HG03575 (cell line): ENCODE data around the gene PPP2R5C.
A peak's percentile ranks its signal among the peaks of the same experiment; 100 is the strongest.

ENCODE experiments used
- ATAC-seq: cut with Tn5 transposase; IDR thresholded peaks from one replicate; pipeline ENCODE4 v1.9.1; 2021; ENCODE audit not compliant: unreplicated experiment, insufficient number of reproducible peaks, low FRiP score; ENCODE audit errors: extremely low read depth

Gene PPP2R5C

DNA sequence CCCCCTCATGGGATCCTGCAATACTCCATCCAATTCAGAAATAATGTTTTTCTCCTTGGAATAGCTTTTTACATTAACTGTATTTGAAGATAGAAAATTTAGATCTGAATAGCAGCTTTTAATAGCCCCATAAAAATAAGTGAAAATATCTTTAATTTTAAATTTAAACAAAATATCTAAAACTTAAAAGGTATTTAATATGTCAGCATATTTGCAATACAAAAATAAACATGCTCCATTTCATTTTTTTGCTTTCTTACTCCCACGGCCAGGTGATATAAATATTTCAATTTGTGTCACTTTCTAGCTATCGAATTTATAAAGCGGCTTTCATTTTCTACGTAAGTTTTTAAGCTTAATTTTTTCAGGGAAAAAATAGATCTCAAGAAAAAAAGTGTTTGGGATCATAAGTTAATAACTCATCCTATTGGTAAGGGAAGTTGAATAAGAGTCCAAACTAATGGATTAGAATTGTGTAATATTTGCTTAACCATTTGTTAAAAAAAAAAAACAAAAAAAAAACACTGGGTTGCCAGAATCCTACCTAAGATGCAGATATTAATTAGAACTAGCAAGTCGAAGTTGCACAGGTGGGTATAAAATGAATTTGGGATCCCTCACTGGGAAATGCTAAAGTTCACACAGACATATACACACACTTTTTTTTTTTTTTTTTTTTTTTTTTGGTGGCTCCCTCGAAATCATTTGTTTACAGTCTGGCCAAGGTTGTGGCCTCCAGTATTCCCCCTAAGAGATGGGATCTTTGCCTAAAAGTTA, 47.6 kb downstream of the PPP2R5C start:
- ATAC-seq, result no peak

DNA sequence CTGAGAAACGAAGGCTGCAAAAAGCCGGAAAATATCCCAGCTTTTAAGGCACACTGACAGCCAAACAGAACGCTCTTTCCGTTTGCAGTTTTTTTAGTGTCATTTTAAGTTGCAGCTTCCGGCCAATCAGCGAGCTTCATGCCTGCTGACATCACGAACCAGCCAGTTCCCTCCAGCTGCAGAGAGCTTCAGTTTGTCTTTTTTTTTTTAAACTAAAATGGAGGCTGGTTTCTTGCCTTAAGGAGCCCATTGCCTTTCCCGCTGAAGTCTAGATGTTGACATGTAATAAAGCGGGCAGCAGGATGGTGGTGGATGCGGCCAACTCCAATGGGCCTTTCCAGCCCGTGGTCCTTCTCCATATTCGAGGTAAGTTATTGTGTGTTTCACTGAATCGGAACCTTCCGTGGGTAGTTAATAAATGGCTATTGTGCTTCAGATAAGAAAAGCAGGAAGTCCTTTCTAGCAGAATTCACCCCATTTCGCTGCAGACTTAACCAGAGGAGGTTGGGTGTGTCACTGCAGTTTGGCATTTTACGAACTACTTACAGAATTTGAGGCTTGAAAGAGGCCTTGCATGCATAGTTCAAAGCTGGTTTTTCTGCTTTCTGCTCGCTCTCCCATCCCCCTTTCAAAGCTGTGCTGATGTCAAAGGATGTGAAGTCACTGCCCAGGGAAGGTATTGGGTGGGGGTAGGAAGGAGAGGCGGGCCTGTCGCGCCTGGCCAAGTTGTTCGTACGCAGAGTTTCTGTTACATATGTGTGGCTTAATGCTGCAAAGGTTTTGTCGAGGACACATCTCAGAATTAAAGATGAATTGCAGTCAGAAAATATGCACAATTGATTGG, 48.4 kb downstream of the PPP2R5C start:
- ATAC-seq, result peak; percentile 35

DNA sequence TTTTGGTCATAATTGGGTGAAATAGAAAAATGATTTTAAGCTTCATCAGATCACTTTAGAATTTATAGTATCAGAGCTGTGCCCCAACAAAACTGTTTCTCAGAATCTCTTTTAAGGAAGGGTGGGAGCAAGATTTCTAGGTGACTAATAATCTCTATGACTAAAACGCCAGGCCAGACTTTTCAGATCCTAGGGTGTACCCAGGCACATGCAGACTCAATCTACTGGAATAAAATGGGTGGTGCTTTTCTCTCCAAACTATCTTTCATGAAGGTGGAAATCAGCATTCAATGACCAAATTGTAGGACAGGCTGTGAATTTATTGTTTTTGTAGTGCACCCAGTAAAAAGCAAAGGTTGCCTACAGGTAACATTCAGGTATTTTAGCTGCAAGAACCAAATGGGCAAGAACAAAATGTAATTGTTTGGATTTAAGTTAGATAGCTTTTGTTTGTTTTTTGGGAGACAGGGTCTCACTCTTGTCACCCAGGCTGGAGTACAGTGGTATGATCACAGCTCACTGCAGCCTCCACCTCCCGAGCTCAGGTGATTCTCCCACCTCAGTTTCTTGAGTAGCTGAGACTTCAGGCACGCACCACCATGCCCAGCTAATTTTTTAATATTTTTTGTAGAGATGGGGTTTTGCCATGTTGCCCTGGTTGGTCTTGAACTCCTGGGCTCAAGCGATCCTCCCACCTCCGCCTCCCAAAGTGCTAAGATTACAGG, 49.5 kb downstream of the PPP2R5C start:
- no peak for ATAC-seq

DNA sequence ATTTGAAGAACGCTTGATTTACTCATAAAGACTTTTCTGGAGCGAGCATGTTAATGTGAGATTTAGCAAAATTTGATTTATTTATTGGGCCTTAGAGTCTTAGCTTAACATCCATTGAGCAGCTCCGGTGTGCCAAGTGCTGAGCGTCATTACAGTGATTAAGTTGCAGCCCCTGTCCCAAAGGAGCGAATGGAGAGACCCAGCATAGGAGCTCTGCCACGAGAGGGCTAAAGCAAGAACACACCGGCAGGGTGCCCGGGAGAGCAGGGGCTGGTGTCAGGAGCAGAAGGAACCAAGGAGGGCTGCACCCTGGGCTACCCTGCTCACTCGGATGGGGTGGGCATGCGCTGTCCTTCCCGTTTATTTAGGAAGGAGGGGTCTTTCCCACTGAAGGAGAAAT, 50.6 kb downstream of the PPP2R5C start:
- ATAC-seq, result no peak

DNA sequence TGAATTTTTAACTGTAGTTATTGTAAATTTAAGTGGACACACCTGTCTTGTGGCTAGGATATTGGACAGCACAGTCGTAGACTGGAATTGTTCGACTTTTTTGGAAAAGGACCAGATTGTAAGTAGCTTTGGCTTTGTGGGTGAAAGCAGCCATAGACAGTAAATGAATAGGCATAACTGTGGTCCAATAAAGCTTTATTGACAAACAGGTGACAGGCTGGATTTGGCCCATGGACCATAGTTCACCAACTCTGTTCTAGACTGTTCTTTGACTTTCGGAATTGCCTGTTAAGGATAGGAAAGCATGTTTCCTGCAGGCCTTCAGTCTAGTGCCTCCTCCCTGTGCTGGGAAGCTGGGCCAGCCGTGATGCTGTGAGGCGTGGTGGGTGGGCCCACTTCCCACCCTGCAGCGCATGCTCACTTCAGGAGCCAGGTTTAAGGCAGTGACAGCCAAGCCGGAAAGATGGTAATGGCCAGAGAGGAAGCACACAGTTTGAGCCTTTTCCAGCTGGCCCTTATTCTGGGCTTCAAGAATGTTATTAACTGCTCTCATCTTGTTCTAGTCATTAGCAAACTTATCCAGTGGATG, 51.8 kb downstream of the PPP2R5C start:
- no peak for ATAC-seq

DNA sequence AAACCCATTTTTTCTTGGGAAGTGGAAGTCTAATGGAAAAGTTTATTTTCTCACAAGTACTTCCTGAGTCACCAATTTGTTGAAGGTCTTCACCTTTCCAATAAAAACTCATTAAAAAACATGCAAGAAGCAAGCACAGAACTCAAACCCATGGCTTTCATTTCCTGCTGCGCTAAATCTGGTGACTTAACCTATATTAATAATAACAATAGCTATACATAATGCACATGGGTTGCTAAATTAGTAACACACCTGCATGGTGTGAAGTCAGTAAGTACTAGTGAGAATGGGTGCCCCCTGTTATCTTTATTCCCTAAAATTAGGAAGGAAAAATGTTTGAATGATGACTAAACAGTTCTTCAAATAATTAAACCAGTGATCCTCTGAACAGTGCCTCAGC, 52.3 kb downstream of the PPP2R5C start:
- ATAC-seq, result no peak

DNA sequence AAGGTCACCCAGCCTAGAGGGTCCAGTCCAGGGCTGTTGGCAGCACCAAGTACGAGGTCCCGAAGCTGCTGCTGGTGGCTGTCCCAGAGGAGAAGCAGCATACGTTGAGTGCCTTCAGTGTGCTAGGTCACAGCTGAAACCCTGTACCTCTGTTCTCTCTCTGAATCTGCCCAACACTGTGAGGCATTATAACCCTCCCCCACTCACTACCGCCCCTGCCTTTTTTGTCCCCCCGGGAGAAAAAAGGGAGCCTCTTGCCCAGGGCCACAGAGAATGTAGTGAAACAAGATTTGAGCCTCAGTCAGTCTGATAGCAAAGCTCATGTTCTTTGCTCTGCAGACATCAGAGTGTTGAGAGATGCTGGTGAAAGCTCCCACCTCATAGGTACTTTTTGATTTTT, 53.4 kb downstream of the PPP2R5C start:
- no peak for ATAC-seq

DNA sequence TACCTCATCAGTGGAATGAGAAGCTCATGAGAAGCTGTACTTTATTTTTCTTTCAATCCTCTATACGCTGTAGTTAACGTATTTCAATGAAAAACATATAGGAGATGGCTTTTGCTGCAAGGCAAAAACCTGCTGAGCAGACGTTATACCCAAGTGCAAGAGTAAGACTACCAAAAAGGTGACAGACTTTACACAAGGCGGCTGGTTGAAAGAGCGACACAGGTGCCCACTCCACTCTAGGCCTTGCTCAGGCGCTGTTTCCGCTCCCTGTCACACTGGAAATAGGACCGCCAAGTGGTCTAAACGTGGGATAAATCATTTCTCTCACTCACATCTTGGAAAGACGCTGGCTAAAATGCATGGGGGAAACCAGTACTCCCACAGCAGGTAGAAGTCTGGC, 54.5 kb downstream of the PPP2R5C start:
- ATAC-seq, result no peak

DNA sequence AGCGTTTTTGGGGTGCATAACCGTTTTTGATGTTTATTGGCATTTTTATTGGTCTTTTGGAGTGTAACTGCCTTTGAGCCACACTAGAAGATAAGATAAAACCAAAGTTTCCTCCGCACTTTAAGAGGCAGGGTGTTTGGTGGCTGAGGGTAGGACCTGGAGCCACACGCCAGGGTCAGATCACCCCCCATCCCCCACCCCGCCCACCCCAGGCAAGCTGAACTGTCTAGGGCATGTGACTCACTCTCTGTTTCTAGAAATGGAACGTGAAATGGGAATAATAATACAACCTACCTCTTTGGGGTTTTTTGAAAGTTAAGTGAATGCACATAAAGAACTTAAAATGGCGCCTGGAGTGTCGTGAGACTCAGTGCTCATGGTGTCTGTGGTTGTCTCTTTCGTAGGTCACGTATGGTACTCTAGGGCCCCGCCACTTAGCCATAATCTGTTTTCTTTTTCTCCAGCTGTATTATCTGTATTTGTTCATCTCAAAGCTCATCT, 56.0 kb downstream of the PPP2R5C start:
- ATAC-seq, result no peak

DNA sequence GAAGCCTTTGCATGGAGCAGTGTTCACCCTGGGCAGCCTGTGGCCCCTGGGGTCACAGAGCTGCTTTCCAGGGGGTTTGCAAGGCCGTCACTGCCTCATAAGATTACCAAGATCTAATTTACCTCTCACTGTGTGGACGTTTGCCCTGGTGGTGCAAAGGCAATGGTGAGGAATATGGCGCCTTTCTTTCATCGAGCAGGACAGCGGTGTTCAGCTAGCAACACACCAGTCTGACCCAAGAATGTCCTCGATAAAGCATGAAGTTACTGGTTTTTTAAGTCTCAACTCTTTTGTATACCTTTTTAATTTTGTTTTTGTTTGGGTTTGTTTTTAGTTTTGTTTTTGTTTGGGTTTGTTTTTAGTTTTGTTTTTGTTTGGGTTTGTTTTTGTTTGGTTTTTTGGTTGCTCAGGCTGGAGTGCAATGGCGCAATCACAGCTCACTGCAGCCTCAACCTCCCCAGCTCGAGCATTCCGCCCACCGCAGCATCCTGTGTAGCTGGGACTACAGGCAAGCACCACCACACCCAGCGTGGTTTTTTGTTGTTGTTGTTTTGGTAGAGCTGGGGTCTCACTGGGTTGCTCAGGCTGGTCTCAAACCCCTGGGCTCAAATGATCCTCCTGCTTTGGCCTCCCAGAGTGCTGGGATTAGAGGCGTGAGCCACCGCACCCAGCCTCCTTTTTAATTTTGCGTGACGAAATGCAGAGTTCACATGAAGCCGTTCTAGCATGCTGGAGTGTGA, 57.9 kb downstream of the PPP2R5C start:
- ATAC-seq, result no peak

DNA sequence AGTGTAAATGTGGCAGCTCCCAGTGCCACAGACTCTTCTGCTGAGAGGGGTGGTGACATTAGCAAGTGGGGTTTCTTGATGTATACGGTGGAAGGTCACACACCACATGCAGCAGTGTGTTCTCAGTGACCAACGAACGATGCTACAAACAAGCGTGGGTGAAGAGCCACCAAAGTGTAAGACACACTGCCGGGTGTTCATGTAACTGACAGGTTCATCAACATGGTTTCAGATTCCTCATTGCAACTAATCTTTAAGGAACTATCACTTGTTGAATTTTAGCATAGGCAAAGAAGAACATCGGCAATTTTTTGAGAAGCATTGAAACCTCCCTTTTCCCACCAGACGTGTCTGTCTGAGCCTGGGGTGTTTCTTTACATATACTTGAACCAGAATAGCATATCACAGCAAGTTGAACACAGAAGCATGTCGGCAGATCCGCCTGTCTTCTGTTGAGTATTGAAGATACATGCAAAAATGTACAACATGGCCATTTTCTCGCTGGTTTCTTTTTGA, 58.8 kb downstream of the PPP2R5C start:
- no peak for ATAC-seq

DNA sequence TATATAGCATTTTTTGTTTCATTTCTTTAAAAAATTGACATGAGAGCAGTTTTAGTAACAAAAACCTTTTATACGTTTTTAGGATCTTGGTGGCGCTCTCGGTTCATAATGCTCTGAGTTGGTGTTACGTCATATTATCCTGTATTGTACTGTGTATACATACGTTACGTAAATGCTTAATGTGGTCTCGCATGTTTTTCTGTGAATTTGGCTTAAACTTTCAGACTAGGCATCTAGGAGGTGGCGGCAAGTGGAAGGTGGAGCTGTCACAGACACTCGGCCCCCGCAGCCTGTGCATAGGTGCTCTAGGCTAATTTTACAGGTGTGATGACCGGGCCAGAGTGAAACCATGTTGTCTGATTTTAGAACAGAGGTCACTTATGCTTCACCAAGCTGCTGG, 60.0 kb downstream of the PPP2R5C start:
- ATAC-seq, result no peak

DNA sequence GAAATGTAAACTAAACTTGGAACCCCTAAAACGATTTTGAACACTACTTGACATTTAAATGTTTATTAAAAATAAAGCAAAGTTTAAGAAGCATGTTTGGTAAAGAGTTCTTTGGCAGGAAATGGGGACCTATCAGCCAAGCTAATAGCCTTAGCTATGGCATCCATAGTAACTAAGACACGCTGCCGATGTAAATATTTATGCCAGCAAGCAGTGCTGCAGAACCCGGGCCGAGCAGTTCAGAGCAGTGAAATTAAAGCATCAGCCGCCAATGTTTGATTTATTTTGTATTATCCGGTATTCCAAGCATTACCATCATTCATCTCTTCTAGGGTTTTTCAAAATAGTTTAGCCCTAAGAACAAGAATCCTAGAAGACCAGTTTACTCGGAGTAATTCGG, 61.6 kb downstream of the PPP2R5C start:
- no peak for ATAC-seq

DNA sequence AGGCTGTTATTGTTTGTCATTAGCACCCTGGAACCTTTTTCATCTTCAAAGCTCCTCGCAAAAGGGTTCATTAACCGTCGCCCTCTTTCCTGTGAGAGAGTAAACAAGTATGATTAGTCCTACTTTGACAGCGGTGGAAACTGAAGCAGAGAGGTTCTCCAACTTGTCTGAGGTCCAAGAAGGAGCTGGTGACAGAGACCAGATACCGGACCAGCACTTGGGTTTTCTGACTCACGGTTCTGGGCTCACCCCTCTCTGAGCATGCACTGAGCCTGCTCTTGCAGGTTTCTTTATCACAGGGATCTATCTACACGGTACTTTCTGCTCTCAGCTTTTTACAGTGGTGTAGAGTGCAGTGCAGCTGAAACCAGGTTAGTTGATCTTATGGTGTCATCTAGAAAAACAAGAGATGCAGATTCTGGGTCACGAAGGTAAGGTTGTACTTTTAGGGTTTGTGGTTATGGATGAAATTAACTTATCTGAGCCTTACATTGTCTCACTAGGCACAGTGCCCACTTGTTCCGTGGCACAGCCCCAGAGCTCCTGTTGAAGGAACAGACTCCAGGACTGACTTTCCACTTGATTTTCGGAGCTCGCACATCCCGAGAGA, 62.1 kb downstream of the PPP2R5C start:
- ATAC-seq, result no peak

DNA sequence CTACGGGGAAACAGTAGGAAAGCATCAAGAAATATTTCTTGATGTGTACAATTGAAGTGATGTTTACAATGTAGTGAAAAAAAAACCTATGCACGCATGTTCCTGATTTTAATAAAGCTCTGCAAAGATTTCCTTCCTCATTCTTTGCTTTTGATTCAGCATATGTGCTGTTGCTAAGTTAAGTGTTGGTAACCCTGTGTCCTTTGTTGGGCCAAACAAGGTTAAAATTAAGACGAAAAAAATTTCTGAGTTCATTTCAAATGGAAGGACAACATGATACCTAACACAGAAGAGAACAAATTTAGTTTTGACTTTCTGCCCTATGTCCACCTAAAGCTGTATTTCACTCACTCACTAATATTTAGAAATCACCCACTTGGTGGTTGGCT, 62.8 kb downstream of the PPP2R5C start:
- ATAC-seq, result no peak

DNA sequence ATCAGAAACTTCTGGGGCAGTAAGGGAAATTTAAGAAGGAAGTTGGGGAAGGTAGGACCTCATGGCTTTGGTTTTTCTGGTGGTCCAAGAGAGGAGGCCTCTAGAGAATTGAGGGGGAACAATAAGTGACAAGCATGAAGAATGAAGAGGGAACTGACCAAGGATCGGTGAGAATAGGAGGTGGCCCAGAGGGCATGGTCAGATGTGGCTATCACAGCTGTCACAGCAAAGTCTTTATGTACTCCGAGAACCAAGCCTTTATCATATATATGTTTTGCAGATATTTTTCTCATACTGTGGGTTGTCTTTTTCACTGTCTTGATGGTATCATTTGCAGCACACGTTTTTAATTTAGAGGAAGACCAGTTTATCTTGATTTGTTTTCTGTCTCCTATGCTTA, 64.3 kb downstream of the PPP2R5C start:
- no peak for ATAC-seq

DNA sequence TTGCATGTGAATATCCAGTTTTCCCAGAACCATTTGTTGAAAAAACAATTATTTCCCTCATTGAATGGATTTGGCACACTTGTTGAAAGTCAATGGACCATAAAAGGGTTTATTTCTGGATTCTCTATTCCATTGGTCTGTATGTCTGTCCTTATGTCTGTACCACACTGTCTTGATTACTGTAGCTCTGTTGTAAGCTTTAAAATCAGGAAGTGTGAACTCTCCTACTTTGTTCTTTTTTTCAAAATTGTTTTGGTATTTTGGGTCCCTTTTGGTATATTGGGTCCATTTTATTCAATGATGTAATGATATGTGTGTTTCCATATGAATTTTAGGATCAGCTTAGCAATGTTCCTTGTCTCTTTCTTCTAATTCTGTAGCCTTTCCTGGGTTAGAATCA, 64.8 kb downstream of the PPP2R5C start:
- no peak for ATAC-seq

DNA sequence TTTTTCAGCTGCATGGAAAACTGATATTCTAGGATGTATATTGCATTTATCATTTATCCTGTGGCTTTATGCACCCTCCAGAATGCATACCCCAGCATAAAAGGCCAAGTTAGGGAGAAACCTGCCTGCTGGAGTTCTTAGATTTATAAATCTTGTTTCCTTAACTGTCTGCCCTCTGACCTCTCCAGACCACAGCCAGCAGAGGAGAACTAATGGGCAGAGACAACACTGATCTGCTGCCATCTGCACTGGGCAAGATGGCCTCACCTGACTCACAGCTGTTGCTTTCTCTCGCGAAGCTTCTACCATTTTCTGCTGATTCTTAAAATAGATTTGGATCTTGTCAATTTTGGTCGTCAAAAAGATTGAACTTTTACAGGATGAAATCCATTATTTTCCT, 65.8 kb downstream of the PPP2R5C start:
- no peak for ATAC-seq
